Spleen (tissue), 7 donors: ENCODE data around the gene FAM120A.

ENCODE experiments used
- POLR2A ChIP-seq, 3 donors: fragments of 450-650 bp; IDR thresholded peaks; one replicate each; pipeline ENCODE4 v1.5.1; 2017; ENCODE audit warnings: antibody characterized with exemption in 3 of 3, mild to moderate bottlenecking in 1 of 3
- TF ChIP-seq, protein P1 (sequence below), 11 experiments: fragments of 200-600 bp in 7 of 11; fragments of 450-650 bp in 4 of 11; sonication (generic) in 4 of 11; IDR thresholded peaks in 8 of 11; conservative IDR thresholded peaks in 3 of 11; 1 replicate in 7 of 11; 2 replicates in 4 of 11; pipeline versions ENCODE4 v1.4.0 to v1.8.0; 2016 to 2021; ENCODE audit warnings: antibody characterized with exemption in 11 of 11, inconsistent platforms in 4 of 11, mild to moderate bottlenecking in 1 of 11
- donor health status: DM: no; HTN: no; CAD: no; lungs with moderate emphysema.
- donor health status: DM: no; HTN: no; CAD: no.
- donor health status: DM: no; HTN: no; CAD: no.

GRCh38 chr9:93466416-93467061 is 15.1 kb downstream of the FAM120A start:
- TF ChIP-seq, protein P1, sequence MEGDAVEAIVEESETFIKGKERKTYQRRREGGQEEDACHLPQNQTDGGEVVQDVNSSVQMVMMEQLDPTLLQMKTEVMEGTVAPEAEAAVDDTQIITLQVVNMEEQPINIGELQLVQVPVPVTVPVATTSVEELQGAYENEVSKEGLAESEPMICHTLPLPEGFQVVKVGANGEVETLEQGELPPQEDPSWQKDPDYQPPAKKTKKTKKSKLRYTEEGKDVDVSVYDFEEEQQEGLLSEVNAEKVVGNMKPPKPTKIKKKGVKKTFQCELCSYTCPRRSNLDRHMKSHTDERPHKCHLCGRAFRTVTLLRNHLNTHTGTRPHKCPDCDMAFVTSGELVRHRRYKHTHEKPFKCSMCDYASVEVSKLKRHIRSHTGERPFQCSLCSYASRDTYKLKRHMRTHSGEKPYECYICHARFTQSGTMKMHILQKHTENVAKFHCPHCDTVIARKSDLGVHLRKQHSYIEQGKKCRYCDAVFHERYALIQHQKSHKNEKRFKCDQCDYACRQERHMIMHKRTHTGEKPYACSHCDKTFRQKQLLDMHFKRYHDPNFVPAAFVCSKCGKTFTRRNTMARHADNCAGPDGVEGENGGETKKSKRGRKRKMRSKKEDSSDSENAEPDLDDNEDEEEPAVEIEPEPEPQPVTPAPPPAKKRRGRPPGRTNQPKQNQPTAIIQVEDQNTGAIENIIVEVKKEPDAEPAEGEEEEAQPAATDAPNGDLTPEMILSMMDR (IDR thresholded peaks at IDR 0.05 in 8 of 11, conservative IDR thresholded peaks at IDR 0.05 in 3 of 11) = no peak
- no peak for TF ChIP-seq POLR2A (IDR thresholded peaks at IDR 0.05)
